Gastrocnemius medialis (tissue), 4 donors: ENCODE data around the gene GFER. TPM values are rescaled to one million over a fixed set of nuclear protein-coding genes. Genes with fewer than 3 reads are reported as not detected.

Source experiments
- ATAC-seq, 2 donors: fragments of 150-250 bp; one replicate each; pipeline ENCODE4 v1.9.1; 2016
- DNase-seq, 2 donors: peaks; one replicate each; pipeline ENCODE4 v3.0.0-alpha.2; 2019
- H3K27ac ChIP-seq, 4 donors: fragments of 200-600 bp; sonication (generic); 1 replicate in 1 of 4; 2 replicates in 3 of 4; pipeline ENCODE4 v1.5.1; 2016 to 2018; ENCODE audit warnings: mild to moderate bottlenecking in 2 of 4, moderate library complexity in 1 of 4
- H3K27me3 ChIP-seq, 3 donors: fragments of 200-600 bp; sonication (generic) in 2 of 3; 1 replicate in 1 of 3; 2 replicates in 2 of 3; pipeline versions ENCODE4 v1.5.1 to v1.6.0; 2016 to 2019; ENCODE audit warnings: mild to moderate bottlenecking in 1 of 3, moderate library complexity in 1 of 3
- H3K36me3 ChIP-seq, 2 donors: fragments of 200-600 bp; sonication (generic) in 1 of 2; one replicate each; pipeline ENCODE4 v1.5.1; 2017 to 2018
- H3K4me1 ChIP-seq, 2 donors: fragments of 200-600 bp; sonication (generic) in 1 of 2; one replicate each; pipeline ENCODE4 v1.5.1; 2016 to 2017; ENCODE audit warnings: mild to moderate bottlenecking in 2 of 2
- H3K4me3 ChIP-seq, 4 donors: fragments of 200-600 bp; sonication (generic) in 3 of 4; 1 replicate in 1 of 4; 2 replicates in 3 of 4; pipeline ENCODE4 v1.5.1; 2016 to 2019; ENCODE audit warnings: mild to moderate bottlenecking in 2 of 4
- H3K9me3 ChIP-seq, 3 donors: fragments of 200-600 bp; sonication (generic) in 2 of 3; 1 replicate in 1 of 3; 2 replicates in 2 of 3; pipeline ENCODE4 v1.5.1; 2016 to 2019
- POLR2A ChIP-seq, 2 donors: fragments of 450-650 bp; IDR thresholded peaks; one replicate each; pipeline ENCODE4 v1.6.1; 2017; ENCODE audit warnings: antibody characterized with exemption in 2 of 2, mild to moderate bottlenecking in 2 of 2, moderate library complexity in 2 of 2
- in situ Hi-C, 4 donors: fragments of 200-750 bp; cut with MboI; loops; one replicate each; pipeline versions ENCODE4 v1.15.0 to v1.8.0; 2017; ENCODE audit warnings: low sequenced_read_pairs in 4 of 4
- intact Hi-C: fragments of 100-400 bp; cut with DNase I; formaldehyde crosslinking; loops from one replicate; pipeline ENCODE4 v1.15.1; 2023; ENCODE audit warnings: low total_unique reads
- total RNA-seq, 4 donors: library from RNA; depleted of rRNA; stranded (reverse); fragments of >200 nt; gene quantifications; one replicate each; pipeline versions ENCODE4 v1.1.0 to v1.2.3, GENCODE V29; 2016
- TF ChIP-seq, protein P1 (sequence below), 5 experiments: fragments of 450-650 bp in 3 of 5; fragments of 200-600 bp in 2 of 5; sonication (generic) in 2 of 5; IDR thresholded peaks in 4 of 5; conservative IDR thresholded peaks in 1 of 5; 1 replicate in 4 of 5; 2 replicates in 1 of 5; pipeline ENCODE4 v1.5.1; 2016 to 2019; ENCODE audit warnings: antibody characterized with exemption in 5 of 5, mild to moderate bottlenecking in 3 of 5, moderate library complexity in 3 of 5

The GFER gene
- total RNA-seq, 4 donors from 2014 or later: 16.3 to 27.0 (median 20.1) TPM

DNA sequence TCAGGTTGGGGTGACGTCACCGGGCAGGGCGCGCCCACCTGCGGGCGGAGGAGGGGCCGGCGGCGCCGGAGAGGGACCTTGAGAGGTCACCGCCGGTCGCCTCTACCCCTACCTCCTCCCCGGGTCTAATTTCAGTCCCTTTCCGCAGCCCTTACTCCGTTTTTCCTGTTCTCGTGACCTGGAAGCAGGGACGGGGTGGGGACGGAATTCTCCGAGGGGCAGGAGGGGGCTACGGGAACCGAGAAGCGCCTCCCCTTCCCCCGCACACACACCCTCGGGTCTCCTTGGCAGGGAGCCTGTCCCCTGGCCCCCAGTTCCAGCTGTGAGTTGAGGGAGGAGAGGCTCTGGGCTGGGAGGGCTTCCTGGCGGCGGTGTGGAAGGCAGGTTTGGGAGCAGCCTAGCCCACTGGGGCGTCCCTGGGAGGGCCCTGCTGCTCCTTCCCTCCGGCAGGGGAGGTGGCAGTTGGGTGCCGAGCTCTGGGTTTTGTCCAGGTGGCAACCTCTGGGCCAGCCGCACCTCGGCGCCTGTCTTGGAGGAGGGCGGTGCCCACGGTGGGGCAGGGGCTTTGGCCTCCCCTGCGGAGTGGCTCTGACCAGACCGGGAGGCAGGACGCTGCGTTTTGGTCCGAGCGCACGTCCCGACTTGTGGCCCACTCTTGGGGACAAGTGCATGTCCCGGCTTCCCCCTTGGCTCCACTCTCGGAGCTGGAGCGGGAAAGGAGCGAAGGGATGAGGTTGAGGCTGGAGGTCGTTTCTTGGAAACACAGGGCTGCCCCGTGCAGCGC is 6.5 kb downstream of the GFER start:
- Histone ChIP-seq H3K27me3 (peaks cover 30 to 38% (median 34%) of the 10 kb centered on the region in 3 donors), H3K4me1 (peaks cover 7 to 16% of the 10 kb centered on the region in 2 donors), H3K4me3 (no peak overlapping the region), H3K27ac (no peak overlapping the region), H3K36me3 (peaks cover 0 to 18% of the 10 kb centered on the region in 2 donors), H3K9me3 (no peaks in the 10 kb centered on the region)
- ATAC-seq: no peak
- in situ Hi-C loops (no loop called here), intact Hi-C loops (no loop called here)
- DNase-seq: no peak
- TF ChIP-seq POLR2A (IDR thresholded peaks at IDR 0.05): no peak
- TF ChIP-seq, protein P1, sequence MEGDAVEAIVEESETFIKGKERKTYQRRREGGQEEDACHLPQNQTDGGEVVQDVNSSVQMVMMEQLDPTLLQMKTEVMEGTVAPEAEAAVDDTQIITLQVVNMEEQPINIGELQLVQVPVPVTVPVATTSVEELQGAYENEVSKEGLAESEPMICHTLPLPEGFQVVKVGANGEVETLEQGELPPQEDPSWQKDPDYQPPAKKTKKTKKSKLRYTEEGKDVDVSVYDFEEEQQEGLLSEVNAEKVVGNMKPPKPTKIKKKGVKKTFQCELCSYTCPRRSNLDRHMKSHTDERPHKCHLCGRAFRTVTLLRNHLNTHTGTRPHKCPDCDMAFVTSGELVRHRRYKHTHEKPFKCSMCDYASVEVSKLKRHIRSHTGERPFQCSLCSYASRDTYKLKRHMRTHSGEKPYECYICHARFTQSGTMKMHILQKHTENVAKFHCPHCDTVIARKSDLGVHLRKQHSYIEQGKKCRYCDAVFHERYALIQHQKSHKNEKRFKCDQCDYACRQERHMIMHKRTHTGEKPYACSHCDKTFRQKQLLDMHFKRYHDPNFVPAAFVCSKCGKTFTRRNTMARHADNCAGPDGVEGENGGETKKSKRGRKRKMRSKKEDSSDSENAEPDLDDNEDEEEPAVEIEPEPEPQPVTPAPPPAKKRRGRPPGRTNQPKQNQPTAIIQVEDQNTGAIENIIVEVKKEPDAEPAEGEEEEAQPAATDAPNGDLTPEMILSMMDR (IDR thresholded peaks at IDR 0.05 in 4 of 5, conservative IDR thresholded peaks at IDR 0.05 in 1 of 5): no peak

DNA sequence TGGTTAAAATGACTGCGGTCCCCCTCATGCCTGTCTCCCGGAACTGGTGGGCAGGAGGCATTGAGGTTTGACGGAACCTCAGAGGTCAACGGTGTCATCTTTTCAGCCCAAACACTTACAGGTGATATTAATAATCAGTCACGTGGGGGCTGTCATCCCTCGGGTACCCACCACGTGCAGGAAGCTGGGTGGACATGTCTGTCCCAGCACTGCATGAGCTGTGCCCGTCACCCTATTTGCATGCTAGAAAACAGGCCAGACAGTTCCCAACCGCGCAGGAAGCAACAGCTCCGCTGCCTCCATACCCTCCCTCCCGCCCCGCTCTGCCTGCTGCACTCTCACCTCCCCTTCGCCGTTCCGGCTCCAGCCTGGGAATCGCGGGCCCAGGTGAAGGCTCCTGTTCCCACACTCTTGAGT is 7.2 kb downstream of the GFER start:
- in situ Hi-C loops: no loop called here
- Histone ChIP-seq H3K4me1 (peaks cover 7 to 16% of the 10 kb centered on the region in 2 donors), H3K27me3 (peaks cover 30 to 38% (median 34%) of the 10 kb centered on the region in 3 donors), H3K4me3 (peak overlapping the region in 2 of 4 donors; percentile 43 to 74), H3K36me3 (peaks cover 0 to 12% of the 10 kb centered on the region in 2 donors), H3K9me3 (no peaks in the 10 kb centered on the region), H3K27ac (no peak overlapping the region)
- ATAC-seq: no peak
- TF ChIP-seq, protein P1 (IDR thresholded peaks at IDR 0.05 in 4 of 5, conservative IDR thresholded peaks at IDR 0.05 in 1 of 5): no peak
- no peak for TF ChIP-seq POLR2A (IDR thresholded peaks at IDR 0.05)
- intact Hi-C loops: no loop called here
- DNase-seq: no peak

DNA sequence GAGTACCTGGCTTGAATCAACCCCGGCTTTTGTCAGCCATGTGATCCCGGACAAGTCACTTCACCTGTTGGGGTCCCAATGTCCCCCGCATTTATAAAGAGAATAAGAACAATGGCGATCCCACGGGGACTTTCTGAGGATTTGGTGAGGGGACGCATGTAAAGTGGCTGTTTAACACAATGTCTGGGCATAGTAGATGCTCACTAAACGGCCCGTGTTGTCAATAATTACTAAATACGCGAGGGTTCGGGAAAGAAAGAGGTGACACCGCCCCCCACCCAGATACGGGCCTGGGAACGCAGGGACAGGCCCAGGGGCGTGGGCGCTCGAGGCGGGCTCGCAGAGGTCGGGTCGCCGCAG is 7.6 kb downstream of the GFER start:
- TF ChIP-seq, protein P1 (IDR thresholded peaks at IDR 0.05 in 4 of 5, conservative IDR thresholded peaks at IDR 0.05 in 1 of 5): no peak
- no peak for TF ChIP-seq POLR2A (IDR thresholded peaks at IDR 0.05)
- Histone ChIP-seq H3K4me3 (peak overlapping the region; percentile 43 to 74 (median 51)), H3K36me3 (peaks cover 0 to 8% of the 10 kb centered on the region in 2 donors), H3K9me3 (no peaks in the 10 kb centered on the region), H3K4me1 (peaks cover 7 to 16% of the 10 kb centered on the region in 2 donors), H3K27ac (peak overlapping the region in 2 of 4 donors; percentile 41 to 43), H3K27me3 (peaks cover 30 to 38% (median 34%) of the 10 kb centered on the region in 3 donors)
- in situ Hi-C loops (no loop called here), intact Hi-C loops (no loop called here)
- no peak for DNase-seq
- no peak for ATAC-seq

- H3K4me3 ChIP-seq: peak overlapping the region; percentile 43 to 74 (median 51)
- peaks cover 0 to 2% of the 10 kb centered on the region in 2 donors for H3K36me3 ChIP-seq
- ATAC-seq (peak; percentile 84), DNase-seq (peak; percentile 89 to 95)
- intact Hi-C loops (no loop called here), in situ Hi-C loops (no loop called here)
- no peak for TF ChIP-seq POLR2A (IDR thresholded peaks at IDR 0.05)
- no peaks in the 10 kb centered on the region for H3K9me3 ChIP-seq
- peak overlapping the region in 2 of 4 donors; percentile 41 to 43 for H3K27ac ChIP-seq
- peaks cover 30 to 38% (median 34%) of the 10 kb centered on the region in 3 donors for H3K27me3 ChIP-seq
- H3K4me1 ChIP-seq: peaks cover 7 to 16% of the 10 kb centered on the region in 2 donors
Observed at GRCh38 chr16:1991948-1992703, 8.1 kb downstream of the GFER start.
